ENCODE measurements around the gene DNAJC4.

The DNAJC4 gene

DNA sequence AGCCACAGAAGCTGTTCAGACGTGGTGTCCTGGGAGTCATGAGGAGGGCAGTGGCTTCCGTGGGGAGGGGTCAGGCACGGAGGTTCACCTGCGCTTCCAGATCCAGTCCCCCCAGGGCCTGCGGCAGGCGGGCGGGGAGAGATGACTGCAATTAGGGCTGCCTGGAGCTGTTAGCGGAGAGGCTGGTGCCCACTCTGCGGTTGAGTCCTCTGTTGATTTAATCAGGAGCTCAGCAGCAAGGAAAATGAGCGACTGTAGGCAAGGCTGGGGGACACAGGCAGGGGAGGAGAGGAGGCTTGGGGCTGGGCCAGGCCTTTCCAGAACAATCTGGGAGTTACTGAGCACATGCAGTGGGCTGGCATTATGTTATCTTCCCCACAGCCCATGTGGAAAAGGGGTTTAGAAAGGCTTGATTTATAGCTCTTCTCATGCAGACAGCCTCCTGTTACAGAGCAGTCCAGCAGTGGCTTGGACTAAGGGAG lies 34.1 kb downstream of the DNAJC4 start:
- no peak for DNase-seq
- intact Hi-C loops (cut with DNase I), result no loop called here

DNA sequence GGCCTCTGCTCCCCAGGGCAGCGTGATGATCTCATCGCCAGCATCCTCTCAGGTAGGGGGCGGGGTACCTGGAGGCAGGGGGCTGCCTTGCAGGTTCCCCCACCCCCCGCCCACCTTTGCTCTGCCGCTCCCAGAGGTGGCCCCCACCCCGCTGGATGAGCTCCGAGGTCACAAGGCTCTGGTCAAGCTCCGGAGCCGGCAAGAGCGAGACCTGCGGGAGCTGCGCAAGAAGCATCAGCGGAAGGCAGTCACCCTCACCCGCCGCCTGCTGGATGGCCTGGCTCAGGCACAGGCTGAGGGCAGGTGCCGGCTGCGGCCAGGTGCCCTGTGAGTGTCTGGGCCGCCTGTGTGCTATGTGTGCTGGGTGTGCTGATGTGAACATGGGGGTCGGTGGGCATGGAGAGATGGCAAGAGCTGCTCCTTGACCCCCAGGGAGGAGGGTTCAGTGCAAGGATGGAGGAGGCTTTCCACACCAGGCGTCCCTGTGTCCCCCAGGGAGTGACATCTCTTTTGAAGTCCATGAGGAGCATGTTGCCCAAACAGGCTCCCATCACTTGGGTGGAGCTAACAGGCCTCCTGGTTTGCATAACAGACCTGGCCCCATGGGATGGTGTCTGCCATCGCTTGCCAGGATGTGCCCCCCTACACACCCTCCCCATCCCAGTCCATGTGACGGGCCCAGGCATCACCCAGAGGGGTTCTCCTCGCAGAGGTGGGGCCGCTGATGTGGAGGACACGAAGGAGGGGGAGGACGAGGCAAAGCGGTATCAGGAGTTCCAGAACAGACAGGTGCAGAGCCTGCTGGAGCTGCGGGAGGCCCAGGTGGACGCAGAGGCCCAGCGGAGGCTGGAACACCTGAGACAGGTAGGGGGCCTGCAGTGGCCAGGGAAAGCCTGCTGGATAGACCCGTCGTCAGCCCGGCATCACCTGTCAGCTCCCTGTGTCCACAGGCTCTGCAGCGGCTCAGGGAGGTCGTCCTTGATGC lies 35.1 kb downstream of the DNAJC4 start:
- intact Hi-C loops (cut with DNase I), result no loop called here
- no peak for DNase-seq

DNA sequence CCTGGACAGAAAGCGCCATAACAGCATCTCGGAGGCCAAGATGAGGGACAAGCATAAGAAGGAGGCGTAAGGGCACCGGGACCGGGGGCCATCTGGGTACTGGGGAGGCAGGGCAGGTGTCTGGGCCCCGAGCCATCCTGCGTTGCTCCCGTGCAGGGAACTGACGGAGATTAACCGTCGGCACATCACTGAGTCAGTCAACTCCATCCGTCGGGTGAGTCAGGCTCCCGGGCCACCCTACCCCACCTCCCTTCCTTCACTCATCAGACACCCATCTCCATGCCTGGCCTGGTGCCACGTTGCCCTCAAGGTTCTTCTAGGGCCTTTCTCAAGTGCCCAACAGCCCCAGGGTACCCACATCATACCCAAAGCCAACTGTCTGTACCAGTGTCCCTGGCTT lies 36.0 kb downstream of the DNAJC4 start:
- DNase-seq, result no peak

DNA sequence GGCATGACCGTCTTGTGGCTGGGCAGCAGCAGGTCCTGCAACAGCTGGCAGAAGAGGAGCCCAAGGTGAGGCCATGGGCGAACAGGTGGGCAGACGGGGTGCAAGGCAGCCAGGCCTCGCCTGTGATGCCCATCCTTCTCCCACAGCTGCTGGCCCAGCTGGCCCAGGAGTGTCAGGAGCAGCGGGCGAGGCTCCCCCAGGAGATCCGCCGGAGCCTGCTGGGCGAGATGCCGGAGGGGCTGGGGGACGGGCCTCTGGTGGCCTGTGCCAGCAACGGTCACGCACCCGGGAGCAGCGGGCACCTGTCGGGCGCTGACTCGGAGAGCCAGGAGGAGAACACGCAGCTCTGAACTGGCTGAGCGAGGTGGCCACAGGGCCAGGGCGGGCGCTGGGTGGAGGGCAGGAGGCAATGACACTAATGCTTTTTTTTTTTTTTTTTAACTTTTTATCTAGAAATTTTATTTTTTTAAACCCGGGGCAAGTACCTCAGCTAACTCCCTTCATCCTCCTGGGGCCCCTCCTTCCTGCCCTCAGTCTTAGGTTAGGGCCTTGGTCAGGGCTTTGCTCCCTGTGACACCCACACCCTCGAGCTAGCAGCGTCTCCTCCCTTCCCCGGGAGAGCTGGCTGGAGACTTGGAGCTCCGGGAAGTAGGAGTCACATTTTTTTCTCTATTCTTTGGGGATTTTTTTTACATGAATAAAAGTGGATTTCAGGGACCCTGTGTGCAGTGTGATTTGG lies 37.0 kb downstream of the DNAJC4 start:
- no peak for DNase-seq
- intact Hi-C loops (cut with DNase I), result no loop called here

More for the DNA sequence above, 36.0 kb downstream of the DNAJC4 start:
- intact Hi-C loops (cut with DNase I), result no loop called here

DNA sequence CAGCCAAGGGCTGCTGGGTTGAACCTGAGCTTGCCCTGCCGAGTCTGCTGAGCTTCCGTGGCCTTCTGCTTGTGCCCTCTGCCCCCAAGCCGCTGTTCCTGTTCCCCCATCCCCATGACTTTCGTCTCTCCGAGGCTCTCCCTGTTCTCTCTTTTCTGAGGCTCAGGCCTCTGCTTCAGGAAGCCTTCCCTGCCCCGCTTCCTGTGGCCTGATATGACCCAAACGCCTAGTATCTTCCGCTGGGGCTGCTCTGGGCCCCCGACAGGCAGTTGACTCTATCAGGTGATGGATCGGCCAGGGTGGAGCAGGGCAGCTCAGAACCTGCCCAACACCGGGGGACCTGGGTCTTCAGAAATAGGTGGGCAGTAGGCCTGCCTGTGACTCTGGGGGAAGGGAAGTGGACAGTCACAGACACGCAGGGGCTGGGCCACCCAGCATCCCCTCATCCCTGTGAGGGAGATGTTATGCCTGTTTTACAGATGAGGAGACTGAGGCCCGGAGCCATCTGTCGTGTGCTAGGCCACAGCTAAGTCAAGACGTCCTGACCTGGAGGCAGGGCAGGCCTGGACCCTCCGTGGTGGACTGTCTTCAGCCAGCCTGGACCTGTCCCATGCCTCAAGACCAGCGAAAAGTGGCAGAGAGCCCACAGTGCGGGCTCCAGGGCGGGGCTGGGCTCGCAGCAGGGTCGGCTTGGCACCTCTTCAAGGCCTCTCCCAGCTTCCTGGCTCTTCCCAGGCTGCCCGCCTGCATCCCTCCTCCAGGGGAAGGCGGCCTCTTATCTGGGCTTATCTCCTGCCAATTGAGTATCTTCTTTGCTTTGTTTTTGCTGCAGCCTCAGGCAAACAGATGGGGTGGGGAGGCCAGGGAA lies 37.9 kb downstream of the DNAJC4 start:
- intact Hi-C loops (cut with DNase I), result no loop called here
- no peak for DNase-seq

DNA sequence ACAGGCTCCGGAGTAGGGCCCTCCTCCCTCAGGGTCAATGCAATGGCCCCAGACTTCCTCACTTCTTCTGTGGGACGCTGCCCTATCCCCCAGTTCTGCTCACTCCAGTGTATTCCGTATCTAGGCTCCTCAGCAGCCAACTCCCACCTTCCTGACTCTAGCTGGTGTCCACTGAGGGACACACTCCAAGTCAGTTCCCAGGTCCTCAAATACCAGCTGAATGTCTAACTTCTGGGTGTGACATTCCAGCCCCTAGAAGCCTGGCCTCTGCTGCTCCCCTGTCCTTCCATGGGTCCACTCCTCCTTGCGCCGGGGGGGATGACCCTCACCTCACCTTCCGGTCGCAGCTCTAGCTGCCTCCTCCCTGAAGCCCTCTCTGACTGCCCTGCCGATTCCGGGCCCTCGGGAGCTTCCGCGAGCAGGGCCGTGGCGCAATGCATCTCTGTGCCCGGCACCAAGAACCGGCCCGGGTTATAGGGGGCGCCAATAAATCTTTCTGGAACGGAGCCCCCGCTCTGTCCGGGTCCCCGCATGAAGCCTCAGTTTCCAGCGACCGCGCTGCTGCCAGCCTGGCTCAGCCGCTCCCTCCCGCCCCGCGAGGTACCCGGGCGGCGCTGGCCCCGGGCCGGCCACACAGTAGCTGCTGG lies 38.7 kb downstream of the DNAJC4 start:
- DNase-seq, result peak in 17 of 42 donors; percentile 28 to 72 (median 52)
- intact Hi-C loops (cut with DNase I), result no loop called here

DNA sequence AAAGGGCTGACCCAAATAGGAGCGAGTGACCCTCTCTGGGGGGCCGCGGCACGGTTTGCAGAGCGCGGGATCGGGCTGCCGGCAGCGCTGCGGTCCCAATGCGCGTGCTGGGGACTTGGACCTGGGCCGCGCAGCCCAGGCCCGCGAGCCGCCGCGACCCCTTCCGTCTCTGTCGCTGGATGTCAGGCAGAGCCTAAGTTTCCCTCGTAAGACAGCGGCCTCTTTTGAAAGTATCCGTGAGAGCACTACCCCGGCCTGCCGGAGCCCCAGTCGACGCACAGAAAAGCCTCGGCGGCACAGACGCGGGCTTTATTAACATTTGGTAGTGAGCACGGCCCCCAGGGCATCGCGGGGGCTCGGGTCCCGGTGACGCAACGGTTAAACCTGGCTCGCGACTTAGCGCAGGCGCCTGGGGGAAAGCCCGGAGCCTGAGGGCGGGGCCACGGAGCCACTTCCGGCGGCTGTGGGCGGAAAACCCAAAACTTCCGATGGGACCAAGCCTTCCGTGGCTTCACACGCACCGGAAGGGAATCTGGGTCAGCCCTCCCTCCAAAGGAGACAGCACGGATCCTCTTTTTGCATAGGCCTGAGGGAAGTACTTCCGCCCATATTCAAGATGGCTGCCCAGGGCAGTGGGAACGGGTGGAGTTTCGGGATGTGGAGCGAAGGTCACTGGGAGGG lies 39.3 kb downstream of the DNAJC4 start:
- intact Hi-C loops (cut with DNase I), result loop anchor here (2.0 kb wide), 2 partner anchors 15 to 35 kb away; partner anchors contain the start of genes BAD, ESRRA and GPR137
- DNase-seq, result peak; percentile 98 to 100 (median 99)

DNA sequence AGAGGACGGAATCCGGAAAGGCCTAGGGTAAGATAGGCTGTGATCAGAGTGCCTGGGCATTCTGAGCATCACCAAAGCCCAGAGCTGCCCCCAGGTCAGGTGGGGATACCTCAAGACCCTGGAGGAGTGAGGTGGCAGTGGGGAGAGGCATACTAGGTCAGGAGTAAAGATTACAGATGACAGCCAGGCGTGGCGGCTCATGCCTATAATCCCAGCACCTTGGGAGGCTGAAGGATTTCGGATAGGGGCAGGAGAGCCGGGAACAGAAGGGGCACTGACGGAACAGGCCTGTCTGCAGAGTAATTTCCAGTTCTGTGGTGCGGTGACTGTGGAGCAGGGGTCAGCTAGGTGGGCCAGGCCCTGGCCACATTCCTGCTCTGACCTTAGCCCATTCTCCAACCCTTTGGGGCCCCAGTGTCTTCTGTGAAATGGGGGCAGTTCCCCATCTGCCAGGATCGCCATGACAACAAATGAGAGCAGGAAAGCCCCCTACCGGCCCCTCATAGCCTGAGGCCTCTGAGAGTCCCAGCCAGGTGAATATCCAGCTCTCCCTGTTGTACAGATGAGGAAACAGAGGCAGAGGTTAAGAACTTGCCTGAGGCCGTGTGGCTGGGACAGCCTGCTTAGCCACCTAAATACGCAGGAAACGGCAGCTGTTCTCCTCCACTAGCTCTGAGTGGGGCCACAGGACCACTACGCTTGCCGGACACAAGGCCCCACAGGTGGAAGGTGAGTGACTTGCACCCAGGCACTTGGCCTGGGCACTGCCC lies 44.9 kb downstream of the DNAJC4 start:
- no peak for DNase-seq
- intact Hi-C loops (cut with DNase I), result no loop called here

DNA sequence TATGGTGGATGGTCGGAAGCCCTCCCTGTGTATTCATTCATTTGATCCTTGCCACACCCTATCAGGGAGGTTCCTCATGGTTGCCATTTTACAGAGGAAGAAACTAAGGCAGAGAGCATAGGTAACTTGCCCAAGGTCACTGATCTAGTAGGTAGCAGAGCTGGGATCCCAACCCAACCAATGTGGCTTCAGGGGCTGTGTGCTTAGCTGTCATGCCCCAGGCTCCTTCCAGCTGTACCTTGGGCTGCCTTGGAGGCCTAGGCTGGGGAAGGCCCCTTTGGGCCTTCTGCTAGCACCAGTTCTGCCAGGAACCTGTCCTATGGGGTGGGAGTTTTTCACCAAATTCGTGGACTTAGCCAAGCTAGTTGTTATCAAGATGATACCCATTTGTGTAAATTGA lies 45.5 kb downstream of the DNAJC4 start:
- intact Hi-C loops (cut with DNase I), result no loop called here
- no peak for DNase-seq

DNA sequence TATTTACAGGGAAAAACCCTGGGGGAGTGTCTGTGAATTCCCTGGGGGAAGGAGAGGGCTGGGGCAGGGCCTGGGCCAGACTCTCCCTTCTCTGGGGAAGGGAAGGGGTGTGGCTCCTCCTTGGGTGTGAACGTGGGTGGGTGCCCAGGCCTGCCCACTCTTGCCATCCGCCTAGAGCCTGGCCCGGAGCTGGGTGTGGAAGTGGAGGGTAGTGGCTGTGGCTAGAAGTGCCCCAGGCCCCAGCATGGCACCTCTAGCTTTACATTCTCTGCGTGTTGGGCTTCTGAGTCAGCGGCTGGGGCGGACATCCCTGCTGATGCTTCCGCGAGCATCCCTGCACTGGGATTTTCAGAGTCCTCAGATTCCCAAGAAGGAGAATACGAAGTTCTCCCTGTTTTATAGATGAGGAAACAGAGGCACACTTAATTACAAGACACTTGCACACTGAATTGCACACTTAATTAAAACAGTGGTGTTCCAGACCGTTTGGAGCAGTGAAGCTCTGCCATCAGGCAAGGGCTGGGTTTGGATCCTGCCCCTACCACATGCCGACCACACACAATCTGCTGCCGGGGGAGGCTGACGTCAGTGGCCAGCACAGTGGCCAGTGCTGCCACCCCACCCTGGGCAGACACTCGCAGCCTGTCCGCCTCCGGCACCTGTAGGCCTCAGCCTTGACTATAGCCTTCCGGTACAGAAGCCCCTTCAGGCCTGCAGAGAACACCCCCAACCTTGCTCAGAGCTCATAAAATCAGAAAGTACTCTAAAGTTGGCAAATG lies 46.5 kb downstream of the DNAJC4 start:
- intact Hi-C loops (cut with DNase I), result no loop called here
- DNase-seq, result no peak

DNA sequence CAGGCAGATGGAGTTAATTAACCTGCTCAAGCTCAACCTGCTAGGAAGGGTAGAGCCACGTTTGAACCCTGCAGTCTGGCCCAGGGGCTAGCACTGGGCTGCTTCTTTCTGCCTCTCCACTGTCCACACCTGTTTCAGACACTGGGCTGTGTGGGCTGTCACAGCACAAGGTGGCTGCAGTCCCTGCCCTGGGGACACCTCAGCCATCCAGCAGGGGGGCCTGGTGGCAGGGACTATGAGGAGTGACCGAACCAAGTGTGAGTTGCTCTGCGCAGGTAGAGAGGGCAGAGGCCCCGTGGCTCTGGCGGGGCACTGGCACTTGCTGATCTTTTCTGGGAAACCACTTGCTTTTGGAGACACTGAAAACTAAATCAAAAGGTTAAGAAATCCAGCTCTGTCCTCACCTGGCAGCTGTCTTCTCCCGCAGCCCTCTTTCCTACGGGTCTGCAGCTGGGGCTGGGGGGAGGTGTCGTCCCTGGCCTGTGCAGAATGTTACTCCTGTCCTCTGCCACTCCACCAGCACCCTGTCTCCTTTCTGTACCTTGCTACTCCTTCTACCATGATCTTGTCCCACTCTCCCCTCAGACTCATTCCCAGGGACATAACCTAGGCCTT lies 48.3 kb downstream of the DNAJC4 start:
- no peak for DNase-seq

DNA sequence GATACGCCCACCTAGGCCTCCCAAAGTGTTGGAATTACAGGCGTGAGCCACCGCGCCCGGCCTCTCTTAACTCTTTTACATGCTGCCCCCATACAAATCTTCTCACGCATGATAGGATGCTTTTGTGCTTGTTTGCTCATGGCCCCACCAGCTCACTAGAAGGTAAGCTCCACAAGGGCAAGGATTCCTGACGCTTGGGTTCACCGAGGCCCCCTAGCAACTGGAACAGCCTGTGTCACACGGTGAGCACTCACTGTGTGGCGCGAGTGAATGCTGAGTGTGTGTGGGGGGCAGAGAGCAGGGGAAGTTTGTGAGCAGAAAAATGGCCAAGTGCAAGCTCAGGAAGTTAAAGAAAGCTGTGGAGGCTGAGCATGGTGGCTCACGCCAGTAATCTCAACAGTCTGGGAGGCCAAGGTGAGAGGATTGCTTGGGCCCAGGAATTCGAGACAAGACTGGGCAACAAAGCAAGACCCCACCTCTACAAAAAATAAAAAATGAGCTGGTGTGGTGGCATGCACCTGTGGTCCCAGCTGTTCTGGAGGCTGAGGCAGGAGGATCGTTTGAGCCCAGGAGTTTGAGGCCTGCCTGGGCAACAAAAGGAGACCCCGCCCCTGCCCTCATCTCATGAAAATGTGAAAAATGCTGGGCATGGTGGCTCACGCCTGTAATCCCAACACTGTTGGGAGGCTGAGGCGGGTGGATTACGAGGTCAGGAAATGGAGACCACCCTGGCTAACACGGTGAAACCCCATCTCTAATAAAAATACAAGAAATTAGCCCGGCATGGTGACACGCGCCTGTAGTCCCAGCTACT lies 51.8 kb downstream of the DNAJC4 start:
- intact Hi-C loops (cut with DNase I), result no loop called here
- no peak for DNase-seq

More for the DNA sequence above, 48.3 kb downstream of the DNAJC4 start:
- intact Hi-C loops (cut with DNase I), result no loop called here

DNA sequence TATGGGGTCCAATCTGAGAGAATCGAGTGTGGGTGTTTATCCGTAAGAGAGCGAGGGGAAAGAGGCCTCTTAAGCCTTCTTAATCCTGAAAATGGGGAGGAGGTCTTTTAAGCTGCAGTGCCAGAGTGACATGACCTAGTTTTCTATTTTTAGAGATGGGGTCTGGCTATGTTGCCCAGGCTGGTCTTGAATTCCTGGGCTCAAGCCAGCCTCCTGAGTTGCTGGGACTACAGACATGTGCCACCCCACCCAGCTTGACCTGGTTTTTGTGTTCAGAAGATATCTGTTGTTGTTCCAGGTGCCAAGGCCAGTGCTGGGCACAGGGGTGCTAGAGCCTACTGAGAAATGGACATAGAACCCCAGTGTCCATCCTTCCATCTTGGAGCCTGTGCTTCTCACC lies 52.7 kb downstream of the DNAJC4 start:
- intact Hi-C loops (cut with DNase I), result no loop called here
- no peak for DNase-seq
